ENCODE data around the gene USP38.

GRCh38 chr4:143203577-143203976 is 18.9 kb downstream of the USP38 start:
- TF ChIP-seq, protein P1, sequence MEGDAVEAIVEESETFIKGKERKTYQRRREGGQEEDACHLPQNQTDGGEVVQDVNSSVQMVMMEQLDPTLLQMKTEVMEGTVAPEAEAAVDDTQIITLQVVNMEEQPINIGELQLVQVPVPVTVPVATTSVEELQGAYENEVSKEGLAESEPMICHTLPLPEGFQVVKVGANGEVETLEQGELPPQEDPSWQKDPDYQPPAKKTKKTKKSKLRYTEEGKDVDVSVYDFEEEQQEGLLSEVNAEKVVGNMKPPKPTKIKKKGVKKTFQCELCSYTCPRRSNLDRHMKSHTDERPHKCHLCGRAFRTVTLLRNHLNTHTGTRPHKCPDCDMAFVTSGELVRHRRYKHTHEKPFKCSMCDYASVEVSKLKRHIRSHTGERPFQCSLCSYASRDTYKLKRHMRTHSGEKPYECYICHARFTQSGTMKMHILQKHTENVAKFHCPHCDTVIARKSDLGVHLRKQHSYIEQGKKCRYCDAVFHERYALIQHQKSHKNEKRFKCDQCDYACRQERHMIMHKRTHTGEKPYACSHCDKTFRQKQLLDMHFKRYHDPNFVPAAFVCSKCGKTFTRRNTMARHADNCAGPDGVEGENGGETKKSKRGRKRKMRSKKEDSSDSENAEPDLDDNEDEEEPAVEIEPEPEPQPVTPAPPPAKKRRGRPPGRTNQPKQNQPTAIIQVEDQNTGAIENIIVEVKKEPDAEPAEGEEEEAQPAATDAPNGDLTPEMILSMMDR (IDR thresholded peaks at IDR 0.05; ENCODE audit: insufficient read depth, low read length, poor library complexity, severe bottlenecking) = no peak
- TF ChIP-seq EZH2phosphoT487 (conservative IDR thresholded peaks at IDR 0.05; ENCODE audit: low read length) = no peak
